ENCODE measurements around the gene EIF4E3.

EIF4E3 gene

DNA sequence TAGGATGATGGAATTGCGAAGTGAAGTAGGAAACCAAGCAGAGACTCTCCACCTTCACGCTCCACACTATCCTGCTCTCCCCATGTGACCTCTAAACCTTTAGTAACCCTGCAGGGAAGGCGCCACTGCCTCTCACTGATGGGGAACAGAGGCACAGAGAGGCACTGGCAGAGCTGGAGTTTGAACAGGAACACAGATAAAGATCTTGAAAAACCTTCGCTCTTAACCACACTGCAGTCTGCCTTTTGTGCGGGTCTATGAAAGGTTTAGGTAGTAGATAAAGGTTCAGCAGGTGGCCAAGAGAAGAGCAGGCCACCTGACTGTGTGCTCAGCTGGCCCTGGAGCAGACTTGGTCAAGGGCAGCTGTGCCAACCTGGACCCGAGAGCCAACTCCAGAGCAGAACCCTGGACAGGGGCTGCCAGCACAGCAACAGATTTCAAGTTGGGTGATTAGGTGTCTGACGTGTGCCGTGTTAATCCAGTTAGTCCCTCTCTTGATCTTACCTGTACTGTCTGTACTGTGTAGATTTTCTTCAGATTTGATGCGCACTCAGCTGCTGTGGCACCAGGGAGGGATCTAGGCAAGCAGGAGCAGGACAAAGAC, 15.2 kb downstream of the EIF4E3 start:
- H3K36me3 ChIP-seq (ENCODE audit: control insufficient read depth, insufficient read depth, low read length), result no peaks in the 10 kb centered on the region
- H3K4me3 ChIP-seq (ENCODE audit: low read length), result no peak overlapping the region
- DNase-seq, result no peak
- H3K56ac ChIP-seq (ENCODE audit: low read length), result no peak overlapping the region
- no peak overlapping the region for H3K4ac ChIP-seq (ENCODE audit: low read depth, low read length)
- no peaks in the 10 kb centered on the region for H3K27me3 ChIP-seq (ENCODE audit: insufficient read depth, low read length, poor library complexity)
- H2BK5ac ChIP-seq (ENCODE audit: low read length), result no peak overlapping the region
- WGBS (ENCODE audit: extremely low coverage, insufficient coverage, low lambda C conversion rate), result no CpG with 5 or more reads among the region's 9 CpGs
- no peak overlapping the region for H4K8ac ChIP-seq (ENCODE audit: low read depth, low read length)
- no peaks in the 10 kb centered on the region for H3K4me1 ChIP-seq (ENCODE audit: control insufficient read depth, low read depth, low read length)
- H3K79me1 ChIP-seq (ENCODE audit: low read length), result no peaks in the 10 kb centered on the region
- H3K23ac ChIP-seq (ENCODE audit: low read length), result no peak overlapping the region
- no peak overlapping the region for H2BK120ac ChIP-seq (ENCODE audit: low read depth, low read length)
- no peak overlapping the region for H3K9ac ChIP-seq (ENCODE audit: low read length)
- H2AK5ac ChIP-seq (ENCODE audit: low read length), result no peak overlapping the region
- H3K27ac ChIP-seq (ENCODE audit: low read depth, low read length), result no peak overlapping the region
- H4K5ac ChIP-seq (ENCODE audit: low read length), result no peak overlapping the region
- no peak overlapping the region for H2BK15ac ChIP-seq (replicated peaks; ENCODE audit: low read depth)
- H3K79me2 ChIP-seq (ENCODE audit: control insufficient read depth, insufficient read depth, low read length), result no peaks in the 10 kb centered on the region
- H3K4me2 ChIP-seq (ENCODE audit: low read length), result no peak overlapping the region
- H3K18ac ChIP-seq (ENCODE audit: low read length), result no peak overlapping the region

DNA sequence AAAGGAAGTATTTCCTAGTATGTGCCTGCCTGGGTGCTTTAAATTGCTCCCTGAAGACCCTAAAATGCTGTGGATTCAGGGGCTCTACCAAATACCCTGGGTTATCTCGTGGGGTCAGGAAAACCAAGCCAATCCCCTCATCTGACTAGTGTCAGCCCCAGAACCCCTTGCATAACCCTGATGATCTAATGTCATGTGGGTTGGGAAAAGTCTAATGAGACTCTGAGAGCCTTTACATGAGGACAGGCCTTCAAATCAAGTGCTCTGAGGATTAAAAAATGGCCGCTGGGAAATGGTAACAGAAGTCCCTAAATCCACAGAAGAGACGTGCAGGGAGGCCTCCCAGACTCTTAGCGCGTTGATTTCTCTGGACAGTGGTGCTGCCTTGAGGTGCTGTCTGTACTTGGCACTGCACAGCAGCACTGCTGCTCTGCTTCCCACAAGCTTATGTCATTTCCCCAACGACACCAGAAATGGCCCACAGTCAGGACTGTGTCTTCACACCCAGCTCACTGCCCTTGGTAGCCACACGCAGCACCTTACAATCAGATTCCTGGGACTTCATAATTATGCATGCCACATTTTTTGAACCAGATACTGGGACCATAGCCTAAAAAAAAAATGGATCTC, 16.6 kb downstream of the EIF4E3 start:
- Histone ChIP-seq H4K5ac (ENCODE audit: low read length) (no peak overlapping the region), H3K4me1 (ENCODE audit: control insufficient read depth, low read depth, low read length) (no peaks in the 10 kb centered on the region), H2AK5ac (ENCODE audit: low read length) (no peak overlapping the region), H2BK15ac (replicated peaks; ENCODE audit: low read depth) (no peak overlapping the region), H3K4me2 (ENCODE audit: low read length) (no peak overlapping the region), H2BK5ac (ENCODE audit: low read length) (no peak overlapping the region), H3K27me3 (ENCODE audit: insufficient read depth, low read length, poor library complexity) (no peaks in the 10 kb centered on the region), H2BK120ac (ENCODE audit: low read depth, low read length) (no peak overlapping the region), H3K56ac (ENCODE audit: low read length) (no peak overlapping the region), H4K8ac (ENCODE audit: low read depth, low read length) (no peak overlapping the region), H3K79me1 (ENCODE audit: low read length) (no peaks in the 10 kb centered on the region), H3K36me3 (ENCODE audit: control insufficient read depth, insufficient read depth, low read length) (no peaks in the 10 kb centered on the region), H3K23ac (ENCODE audit: low read length) (no peak overlapping the region), H3K4ac (ENCODE audit: low read depth, low read length) (no peak overlapping the region), H3K9ac (ENCODE audit: low read length) (no peak overlapping the region), H3K18ac (ENCODE audit: low read length) (no peak overlapping the region), H3K4me3 (ENCODE audit: low read length) (no peak overlapping the region), H3K27ac (ENCODE audit: low read depth, low read length) (no peak overlapping the region), H3K79me2 (ENCODE audit: control insufficient read depth, insufficient read depth, low read length) (no peaks in the 10 kb centered on the region)
- WGBS (ENCODE audit: extremely low coverage, insufficient coverage, low lambda C conversion rate), result no CpG with 5 or more reads among the region's 7 CpGs
- no peak for DNase-seq

DNA sequence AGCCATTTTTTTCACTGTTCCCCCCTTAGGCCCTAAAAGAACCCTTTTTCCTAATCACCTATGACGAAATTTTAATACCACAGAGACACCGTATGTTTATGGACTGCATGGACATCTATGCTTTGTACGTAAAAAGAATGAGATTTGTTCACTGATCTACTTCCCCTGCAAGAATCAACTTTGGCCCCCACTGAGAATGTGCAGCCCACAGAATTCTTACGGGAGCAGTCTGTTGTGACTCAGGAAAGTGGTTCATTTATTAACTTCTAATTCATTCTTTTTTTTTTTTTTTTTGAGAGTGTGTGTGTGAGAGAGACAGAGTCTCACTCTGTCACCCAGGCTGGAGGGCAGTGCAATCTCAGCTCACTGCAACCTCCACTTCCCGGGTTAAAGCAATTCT, 17.6 kb downstream of the EIF4E3 start:
- no peaks in the 10 kb centered on the region for H3K4me1 ChIP-seq (ENCODE audit: control insufficient read depth, low read depth, low read length)
- no peak for DNase-seq
- no peak overlapping the region for H2BK5ac ChIP-seq (ENCODE audit: low read length)
- no peak overlapping the region for H3K4me3 ChIP-seq (ENCODE audit: low read length)
- no peaks in the 10 kb centered on the region for H3K79me1 ChIP-seq (ENCODE audit: low read length)
- WGBS (ENCODE audit: extremely low coverage, insufficient coverage, low lambda C conversion rate), result no CpG with 5 or more reads among the region's 5 CpGs
- H2AK5ac ChIP-seq (ENCODE audit: low read length), result no peak overlapping the region
- H4K5ac ChIP-seq (ENCODE audit: low read length), result no peak overlapping the region
- H2BK120ac ChIP-seq (ENCODE audit: low read depth, low read length), result no peak overlapping the region
- no peak overlapping the region for H4K8ac ChIP-seq (ENCODE audit: low read depth, low read length)
- no peak overlapping the region for H3K27ac ChIP-seq (ENCODE audit: low read depth, low read length)
- no peaks in the 10 kb centered on the region for H3K79me2 ChIP-seq (ENCODE audit: control insufficient read depth, insufficient read depth, low read length)
- H3K4me2 ChIP-seq (ENCODE audit: low read length), result no peak overlapping the region
- no peak overlapping the region for H3K23ac ChIP-seq (ENCODE audit: low read length)
- no peak overlapping the region for H3K9ac ChIP-seq (ENCODE audit: low read length)
- H3K4ac ChIP-seq (ENCODE audit: low read depth, low read length), result no peak overlapping the region
- H3K18ac ChIP-seq (ENCODE audit: low read length), result no peak overlapping the region
- H3K27me3 ChIP-seq (ENCODE audit: insufficient read depth, low read length, poor library complexity), result no peaks in the 10 kb centered on the region
- no peak overlapping the region for H2BK15ac ChIP-seq (replicated peaks; ENCODE audit: low read depth)
- H3K36me3 ChIP-seq (ENCODE audit: control insufficient read depth, insufficient read depth, low read length), result no peaks in the 10 kb centered on the region
- H3K56ac ChIP-seq (ENCODE audit: low read length), result no peak overlapping the region

DNA sequence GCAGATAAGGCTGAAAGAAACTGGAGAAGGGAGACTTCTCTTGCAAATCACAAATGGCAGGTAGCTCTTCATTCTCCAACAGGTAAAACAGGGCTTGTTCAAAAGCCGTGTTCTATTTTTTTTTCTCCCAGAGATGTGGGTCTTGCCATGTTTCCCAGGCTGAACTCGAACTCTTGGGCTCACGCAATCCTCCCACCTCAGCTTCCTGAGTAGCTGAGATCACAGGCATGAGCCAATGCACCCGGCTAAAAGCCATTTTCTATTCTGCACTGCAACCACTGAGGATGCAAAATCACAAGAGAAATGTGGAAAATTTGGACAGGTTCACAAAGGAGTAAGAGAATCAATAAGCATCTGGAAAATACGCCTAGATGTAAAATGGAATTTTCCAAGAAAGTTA, 19.5 kb downstream of the EIF4E3 start:
- no peak overlapping the region for H2AK5ac ChIP-seq (ENCODE audit: low read length)
- H3K9ac ChIP-seq (ENCODE audit: low read length), result no peak overlapping the region
- H3K27ac ChIP-seq (ENCODE audit: low read depth, low read length), result no peak overlapping the region
- H4K5ac ChIP-seq (ENCODE audit: low read length), result no peak overlapping the region
- no peak overlapping the region for H3K18ac ChIP-seq (ENCODE audit: low read length)
- H3K79me1 ChIP-seq (ENCODE audit: low read length), result no peaks in the 10 kb centered on the region
- H4K8ac ChIP-seq (ENCODE audit: low read depth, low read length), result no peak overlapping the region
- no peak overlapping the region for H3K4me3 ChIP-seq (ENCODE audit: low read length)
- no peak for DNase-seq
- H3K4ac ChIP-seq (ENCODE audit: low read depth, low read length), result no peak overlapping the region
- H3K27me3 ChIP-seq (ENCODE audit: insufficient read depth, low read length, poor library complexity), result no peaks in the 10 kb centered on the region
- H3K36me3 ChIP-seq (ENCODE audit: control insufficient read depth, insufficient read depth, low read length), result no peaks in the 10 kb centered on the region
- H3K23ac ChIP-seq (ENCODE audit: low read length), result no peak overlapping the region
- no peaks in the 10 kb centered on the region for H3K4me1 ChIP-seq (ENCODE audit: control insufficient read depth, low read depth, low read length)
- no peak overlapping the region for H2BK15ac ChIP-seq (replicated peaks; ENCODE audit: low read depth)
- H2BK5ac ChIP-seq (ENCODE audit: low read length), result no peak overlapping the region
- no peak overlapping the region for H3K56ac ChIP-seq (ENCODE audit: low read length)
- no peak overlapping the region for H3K4me2 ChIP-seq (ENCODE audit: low read length)
- no peak overlapping the region for H2BK120ac ChIP-seq (ENCODE audit: low read depth, low read length)
- no peaks in the 10 kb centered on the region for H3K79me2 ChIP-seq (ENCODE audit: control insufficient read depth, insufficient read depth, low read length)
- WGBS (ENCODE audit: extremely low coverage, insufficient coverage, low lambda C conversion rate), result no CpG with 5 or more reads among the region's 5 CpGs

DNA sequence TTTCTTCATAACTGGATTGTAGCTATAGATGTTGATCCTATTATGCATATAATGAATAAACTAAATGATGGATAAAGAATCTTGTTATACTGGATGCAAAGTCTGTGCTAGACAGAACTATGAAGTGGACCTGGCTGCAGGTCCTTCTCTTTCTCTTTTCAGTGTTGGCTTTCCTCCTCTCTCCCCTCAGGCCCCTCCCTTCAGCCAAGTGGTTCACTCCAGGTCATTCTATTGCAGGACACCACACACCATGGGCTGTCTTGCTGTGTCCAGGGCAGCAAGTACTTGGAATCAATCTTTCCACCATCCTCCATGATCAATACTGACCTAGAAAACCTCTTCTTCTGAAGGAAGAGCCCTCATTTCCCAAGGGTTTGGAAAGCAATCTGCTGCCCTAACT, 20.3 kb downstream of the EIF4E3 start:
- Histone ChIP-seq H3K23ac (ENCODE audit: low read length) (no peak overlapping the region), H2BK15ac (replicated peaks; ENCODE audit: low read depth) (no peak overlapping the region), H3K79me2 (ENCODE audit: control insufficient read depth, insufficient read depth, low read length) (no peaks in the 10 kb centered on the region), H3K18ac (ENCODE audit: low read length) (no peak overlapping the region), H3K4ac (ENCODE audit: low read depth, low read length) (no peak overlapping the region), H4K8ac (ENCODE audit: low read depth, low read length) (no peak overlapping the region), H3K27me3 (ENCODE audit: insufficient read depth, low read length, poor library complexity) (no peaks in the 10 kb centered on the region), H2BK120ac (ENCODE audit: low read depth, low read length) (no peak overlapping the region), H2BK5ac (ENCODE audit: low read length) (no peak overlapping the region), H3K9ac (ENCODE audit: low read length) (no peak overlapping the region), H3K4me2 (ENCODE audit: low read length) (no peak overlapping the region), H3K56ac (ENCODE audit: low read length) (no peak overlapping the region), H2AK5ac (ENCODE audit: low read length) (no peak overlapping the region), H3K4me3 (ENCODE audit: low read length) (no peak overlapping the region), H3K79me1 (ENCODE audit: low read length) (no peaks in the 10 kb centered on the region), H4K5ac (ENCODE audit: low read length) (no peak overlapping the region), H3K27ac (ENCODE audit: low read depth, low read length) (no peak overlapping the region), H3K36me3 (ENCODE audit: control insufficient read depth, insufficient read depth, low read length) (no peaks in the 10 kb centered on the region), H3K4me1 (ENCODE audit: control insufficient read depth, low read depth, low read length) (no peaks in the 10 kb centered on the region)
- no peak for DNase-seq

DNA sequence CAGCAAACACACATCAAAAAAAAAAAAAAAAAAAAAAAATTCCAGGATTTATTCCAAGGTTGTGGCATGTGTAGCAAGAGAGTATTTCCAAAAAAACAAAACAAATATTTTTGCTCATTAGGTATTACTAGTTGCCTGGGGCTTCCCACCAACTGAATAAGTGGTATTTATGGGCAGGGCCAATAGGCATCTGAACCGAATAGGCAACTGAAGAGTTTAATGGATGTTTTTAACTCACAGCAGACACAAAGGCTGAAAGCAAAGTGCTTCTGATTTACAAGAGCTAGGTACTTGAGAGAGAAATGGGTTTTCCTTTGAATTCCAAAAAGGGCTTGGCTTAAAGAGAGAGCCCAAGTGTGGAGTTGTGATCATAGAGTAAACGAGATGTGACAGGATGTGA, 21.4 kb downstream of the EIF4E3 start:
- no CpG with 5 or more reads among the region's 2 CpGs for WGBS (ENCODE audit: extremely low coverage, insufficient coverage, low lambda C conversion rate)

More for the DNA sequence above, 21.4 kb downstream of the EIF4E3 start:
- no peak overlapping the region for H3K9ac ChIP-seq (ENCODE audit: low read length)
- DNase-seq, result no peak
- no peaks in the 10 kb centered on the region for H3K4me1 ChIP-seq (ENCODE audit: control insufficient read depth, low read depth, low read length)
- no peak overlapping the region for H3K23ac ChIP-seq (ENCODE audit: low read length)
- H3K36me3 ChIP-seq (ENCODE audit: control insufficient read depth, insufficient read depth, low read length), result no peaks in the 10 kb centered on the region
- no peak overlapping the region for H3K4me2 ChIP-seq (ENCODE audit: low read length)
- H3K56ac ChIP-seq (ENCODE audit: low read length), result no peak overlapping the region
- H4K8ac ChIP-seq (ENCODE audit: low read depth, low read length), result no peak overlapping the region
- H3K18ac ChIP-seq (ENCODE audit: low read length), result no peak overlapping the region
- no peaks in the 10 kb centered on the region for H3K27me3 ChIP-seq (ENCODE audit: insufficient read depth, low read length, poor library complexity)
- H3K79me1 ChIP-seq (ENCODE audit: low read length), result no peaks in the 10 kb centered on the region
- H2BK15ac ChIP-seq (replicated peaks; ENCODE audit: low read depth), result no peak overlapping the region
- no peak overlapping the region for H2BK120ac ChIP-seq (ENCODE audit: low read depth, low read length)
- H3K79me2 ChIP-seq (ENCODE audit: control insufficient read depth, insufficient read depth, low read length), result no peaks in the 10 kb centered on the region
- no peak overlapping the region for H2AK5ac ChIP-seq (ENCODE audit: low read length)
- H4K5ac ChIP-seq (ENCODE audit: low read length), result no peak overlapping the region
- no peak overlapping the region for H3K4me3 ChIP-seq (ENCODE audit: low read length)
- H3K4ac ChIP-seq (ENCODE audit: low read depth, low read length), result no peak overlapping the region
- no peak overlapping the region for H2BK5ac ChIP-seq (ENCODE audit: low read length)
- no peak overlapping the region for H3K27ac ChIP-seq (ENCODE audit: low read depth, low read length)
